Measurements from ENCODE around the gene CTNND2.

CTNND2 gene

GRCh38 chr5:11574787-11575186 lies 329.5 kb downstream of the CTNND2 start:
- H2AFZ ChIP-seq (ENCODE audit: insufficient read depth, low read length, poor library complexity): no peak overlapping the region
- H2BK120ac ChIP-seq (ENCODE audit: insufficient read depth, low read length, poor library complexity): no peak overlapping the region
- H3K79me2 ChIP-seq (ENCODE audit: control insufficient read depth, insufficient read depth, low read length, poor library complexity): no peaks in the 10 kb centered on the region

GRCh38 chr5:11573140-11573992 lies 330.9 kb downstream of the CTNND2 start:
- no peak overlapping the region for H3K4ac ChIP-seq (ENCODE audit: low read depth, low read length)
- no peak overlapping the region for H3K18ac ChIP-seq (ENCODE audit: low read length)
- no peak for DNase-seq
- H3K23ac ChIP-seq (ENCODE audit: low read length): no peak overlapping the region
- no peaks in the 10 kb centered on the region for H3K9me3 ChIP-seq (ENCODE audit: insufficient read depth, low read depth, low read length)
- H2BK5ac ChIP-seq (ENCODE audit: low read depth, low read length, poor library complexity): no peak overlapping the region
- no peak overlapping the region for H4K91ac ChIP-seq (ENCODE audit: low read depth, low read length)
- no peak overlapping the region for H3K9ac ChIP-seq (ENCODE audit: low read length)
- no peak overlapping the region for H3K4me2 ChIP-seq (ENCODE audit: low read length)
- no peaks in the 10 kb centered on the region for H3K4me1 ChIP-seq (ENCODE audit: control insufficient read depth in 1 of 2, insufficient read depth in 2 of 2, low read length in 2 of 2)
- no peaks in the 10 kb centered on the region for H3K79me2 ChIP-seq (ENCODE audit: control insufficient read depth, insufficient read depth, low read length, poor library complexity)
- no peak overlapping the region for H2BK12ac ChIP-seq (ENCODE audit: low read length)
- no peaks in the 10 kb centered on the region for H3K27me3 ChIP-seq (ENCODE audit: insufficient read depth, low read length)
- H4K8ac ChIP-seq (ENCODE audit: low read depth, low read length): no peak overlapping the region
- 100% methylated on average over 1 of the region's 5 CpGs for WGBS (ENCODE audit: extremely low coverage, insufficient coverage, insufficient read length)
- no peak overlapping the region for H4K12ac ChIP-seq (ENCODE audit: low read depth, low read length)
- no peak overlapping the region for H3K14ac ChIP-seq (ENCODE audit: low read length)
- H2BK120ac ChIP-seq (ENCODE audit: insufficient read depth, low read length, poor library complexity): no peak overlapping the region
- H3K36me3 ChIP-seq (ENCODE audit: control insufficient read depth in 1 of 2, insufficient read depth in 2 of 2, low read length in 2 of 2): no peaks in the 10 kb centered on the region
- H2AK5ac ChIP-seq (ENCODE audit: low read length): no peak overlapping the region
- no peak overlapping the region for H2AFZ ChIP-seq (ENCODE audit: insufficient read depth, low read length, poor library complexity)
- no peaks in the 10 kb centered on the region for H3K79me1 ChIP-seq (ENCODE audit: low read length)
- no peak overlapping the region for H3K27ac ChIP-seq (ENCODE audit: low read depth, low read length)
- H3K4me3 ChIP-seq (ENCODE audit: low read depth, low read length): no peak overlapping the region

More at GRCh38 chr5:11574787-11575186, 329.5 kb downstream of the CTNND2 start:
- no peak overlapping the region for H2BK5ac ChIP-seq (ENCODE audit: low read depth, low read length, poor library complexity)
- H4K12ac ChIP-seq (ENCODE audit: low read depth, low read length): no peak overlapping the region
- no peak overlapping the region for H3K27ac ChIP-seq (ENCODE audit: low read depth, low read length)
- H3K4me2 ChIP-seq (ENCODE audit: low read length): no peak overlapping the region
- no peak overlapping the region for H3K4ac ChIP-seq (ENCODE audit: low read depth, low read length)
- H3K4me1 ChIP-seq (ENCODE audit: control insufficient read depth in 1 of 2, insufficient read depth in 2 of 2, low read length in 2 of 2): no peaks in the 10 kb centered on the region
- no peak overlapping the region for H3K18ac ChIP-seq (ENCODE audit: low read length)
- H3K36me3 ChIP-seq (ENCODE audit: control insufficient read depth in 1 of 2, insufficient read depth in 2 of 2, low read length in 2 of 2): no peaks in the 10 kb centered on the region
- no peaks in the 10 kb centered on the region for H3K27me3 ChIP-seq (ENCODE audit: insufficient read depth, low read length)
- no peak overlapping the region for H3K14ac ChIP-seq (ENCODE audit: low read length)
- no peak overlapping the region for H4K8ac ChIP-seq (ENCODE audit: low read depth, low read length)
- no peak overlapping the region for H2AK5ac ChIP-seq (ENCODE audit: low read length)
- no peak overlapping the region for H3K23ac ChIP-seq (ENCODE audit: low read length)
- DNase-seq: no peak
- WGBS (ENCODE audit: extremely low coverage, insufficient coverage, insufficient read length): no CpG with 5 or more reads among the region's 2 CpGs
- H3K9me3 ChIP-seq (ENCODE audit: insufficient read depth, low read depth, low read length): no peaks in the 10 kb centered on the region
- no peak overlapping the region for H4K91ac ChIP-seq (ENCODE audit: low read depth, low read length)
- H3K4me3 ChIP-seq (ENCODE audit: low read depth, low read length): no peak overlapping the region
- no peak overlapping the region for H2BK12ac ChIP-seq (ENCODE audit: low read length)
- H3K9ac ChIP-seq (ENCODE audit: low read length): no peak overlapping the region
- no peaks in the 10 kb centered on the region for H3K79me1 ChIP-seq (ENCODE audit: low read length)

GRCh38 chr5:11564706-11565105 lies 339.5 kb downstream of the CTNND2 start:
- Histone ChIP-seq H2BK12ac (ENCODE audit: low read length) (no peak overlapping the region), H3K9ac (ENCODE audit: low read length) (no peak overlapping the region), H3K9me3 (ENCODE audit: insufficient read depth, low read depth, low read length) (peaks cover 2% of the 10 kb centered on the region), H3K36me3 (ENCODE audit: control insufficient read depth in 1 of 2, insufficient read depth in 2 of 2, low read length in 2 of 2) (no peaks in the 10 kb centered on the region), H3K27me3 (ENCODE audit: insufficient read depth, low read length) (no peaks in the 10 kb centered on the region), H2AK5ac (ENCODE audit: low read length) (no peak overlapping the region), H2AFZ (ENCODE audit: insufficient read depth, low read length, poor library complexity) (no peak overlapping the region), H2BK5ac (ENCODE audit: low read depth, low read length, poor library complexity) (no peak overlapping the region), H3K14ac (ENCODE audit: low read length) (no peak overlapping the region), H2BK120ac (ENCODE audit: insufficient read depth, low read length, poor library complexity) (no peak overlapping the region), H4K91ac (ENCODE audit: low read depth, low read length) (no peak overlapping the region), H3K79me1 (ENCODE audit: low read length) (no peaks in the 10 kb centered on the region), H3K4ac (ENCODE audit: low read depth, low read length) (no peak overlapping the region), H3K27ac (ENCODE audit: low read depth, low read length) (no peak overlapping the region), H4K8ac (ENCODE audit: low read depth, low read length) (no peak overlapping the region), H3K79me2 (ENCODE audit: control insufficient read depth, insufficient read depth, low read length, poor library complexity) (no peaks in the 10 kb centered on the region), H3K18ac (ENCODE audit: low read length) (no peak overlapping the region), H3K4me2 (ENCODE audit: low read length) (no peak overlapping the region), H3K4me1 (ENCODE audit: control insufficient read depth in 1 of 2, insufficient read depth in 2 of 2, low read length in 2 of 2) (no peaks in the 10 kb centered on the region), H3K4me3 (ENCODE audit: low read depth, low read length) (no peak overlapping the region), H3K23ac (ENCODE audit: low read length) (no peak overlapping the region), H4K12ac (ENCODE audit: low read depth, low read length) (no peak overlapping the region)
- no CpG with 5 or more reads among the region's 12 CpGs for WGBS (ENCODE audit: extremely low coverage, insufficient coverage, insufficient read length)
- no peak for DNase-seq

GRCh38 chr5:11563822-11564221 lies 340.4 kb downstream of the CTNND2 start:
- no peak overlapping the region for H3K27ac ChIP-seq (ENCODE audit: low read depth, low read length)
- no peak overlapping the region for H3K4ac ChIP-seq (ENCODE audit: low read depth, low read length)
- H4K12ac ChIP-seq (ENCODE audit: low read depth, low read length): no peak overlapping the region
- H4K8ac ChIP-seq (ENCODE audit: low read depth, low read length): no peak overlapping the region
- no peaks in the 10 kb centered on the region for H3K4me1 ChIP-seq (ENCODE audit: control insufficient read depth in 1 of 2, insufficient read depth in 2 of 2, low read length in 2 of 2)
- no peak overlapping the region for H3K9ac ChIP-seq (ENCODE audit: low read length)
- no peak overlapping the region for H3K4me2 ChIP-seq (ENCODE audit: low read length)
- no peak overlapping the region for H3K23ac ChIP-seq (ENCODE audit: low read length)
- no peak overlapping the region for H2AFZ ChIP-seq (ENCODE audit: insufficient read depth, low read length, poor library complexity)
- WGBS (ENCODE audit: extremely low coverage, insufficient coverage, insufficient read length): no CpG with 5 or more reads among the region's 2 CpGs
- H2AK5ac ChIP-seq (ENCODE audit: low read length): no peak overlapping the region
- H3K14ac ChIP-seq (ENCODE audit: low read length): no peak overlapping the region
- no peaks in the 10 kb centered on the region for H3K36me3 ChIP-seq (ENCODE audit: control insufficient read depth in 1 of 2, insufficient read depth in 2 of 2, low read length in 2 of 2)
- no peaks in the 10 kb centered on the region for H3K79me2 ChIP-seq (ENCODE audit: control insufficient read depth, insufficient read depth, low read length, poor library complexity)
- no peak for DNase-seq
- peaks cover 2% of the 10 kb centered on the region for H3K9me3 ChIP-seq (ENCODE audit: insufficient read depth, low read depth, low read length)
- H2BK5ac ChIP-seq (ENCODE audit: low read depth, low read length, poor library complexity): no peak overlapping the region
- no peak overlapping the region for H2BK120ac ChIP-seq (ENCODE audit: insufficient read depth, low read length, poor library complexity)
- H3K27me3 ChIP-seq (ENCODE audit: insufficient read depth, low read length): no peaks in the 10 kb centered on the region
- no peak overlapping the region for H4K91ac ChIP-seq (ENCODE audit: low read depth, low read length)
- H2BK12ac ChIP-seq (ENCODE audit: low read length): no peak overlapping the region
- H3K4me3 ChIP-seq (ENCODE audit: low read depth, low read length): no peak overlapping the region
- H3K18ac ChIP-seq (ENCODE audit: low read length): no peak overlapping the region
- no peaks in the 10 kb centered on the region for H3K79me1 ChIP-seq (ENCODE audit: low read length)
